Activated CD4-positive, alpha-beta T cell treated with anti-CD3 and anti-CD28 coated beads, Interleukin-2, amount 50 U/mL, for 24 hours (primary cell): Measurements from ENCODE around the gene LANCL3.
"Not testable (repeated sequence)": the region's sequence is repeated elsewhere in the genome, so short reads cannot be mapped to it uniquely, and the experiment has no call there.

Experiments used
- DNase-seq, 2 donors: peaks; one replicate each; pipeline ENCODE4 v3.0.0-alpha.2; 2020; ENCODE audit warnings: low read depth in 1 of 2, low spot score in 1 of 2

Gene LANCL3

GRCh38 chrX:37571426-37572107 lies at the start of gene LANCL3:
Gene LANCL3, plus strand, starts transcription at chrX:37571661. Its CDS starts 210 bp downstream, at chrX:37571871.
- not testable (repeated sequence) for DNase-seq

DNA sequence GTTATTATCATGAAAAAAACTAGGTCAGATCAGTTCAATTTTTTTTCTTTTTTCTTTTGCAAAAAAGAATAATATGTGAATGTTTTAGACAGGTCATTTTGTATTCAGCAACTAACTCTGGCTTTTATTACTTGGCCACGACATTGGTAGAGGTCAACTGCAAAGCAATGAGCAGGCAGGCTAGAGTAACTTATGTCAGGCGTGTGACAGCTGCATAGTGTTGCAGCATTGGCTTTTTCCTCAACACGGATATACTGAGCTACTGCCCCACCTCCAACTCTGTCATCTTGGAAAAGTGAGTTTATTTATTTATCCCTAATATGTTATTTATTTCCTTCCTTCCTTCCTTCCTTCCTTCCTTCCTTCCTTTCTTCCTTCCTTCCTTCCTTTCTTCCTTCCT lies 47.8 kb upstream of the LANCL3 start:
- not testable (repeated sequence) for DNase-seq

DNA sequence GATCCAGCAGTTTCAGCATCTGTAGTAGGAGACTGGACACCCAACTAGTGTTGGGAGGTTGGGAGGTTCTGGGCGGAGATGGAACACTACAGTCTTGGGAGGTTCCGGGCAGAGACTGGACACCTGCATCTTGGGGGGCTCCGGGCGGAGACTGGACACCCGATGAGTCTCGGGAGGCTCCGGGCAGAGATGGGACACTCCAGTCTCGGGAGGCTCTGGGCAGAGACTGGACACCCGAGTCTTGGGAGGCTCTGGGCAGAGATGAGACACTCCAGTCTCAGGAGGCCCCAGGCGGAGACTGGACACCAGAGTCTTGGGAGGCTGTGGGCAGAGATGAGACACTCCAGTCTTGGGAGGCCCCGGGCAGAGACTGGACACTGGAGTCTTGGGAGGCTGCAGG lies 29.5 kb upstream of the LANCL3 start:
- DNase-seq = no peak

DNA sequence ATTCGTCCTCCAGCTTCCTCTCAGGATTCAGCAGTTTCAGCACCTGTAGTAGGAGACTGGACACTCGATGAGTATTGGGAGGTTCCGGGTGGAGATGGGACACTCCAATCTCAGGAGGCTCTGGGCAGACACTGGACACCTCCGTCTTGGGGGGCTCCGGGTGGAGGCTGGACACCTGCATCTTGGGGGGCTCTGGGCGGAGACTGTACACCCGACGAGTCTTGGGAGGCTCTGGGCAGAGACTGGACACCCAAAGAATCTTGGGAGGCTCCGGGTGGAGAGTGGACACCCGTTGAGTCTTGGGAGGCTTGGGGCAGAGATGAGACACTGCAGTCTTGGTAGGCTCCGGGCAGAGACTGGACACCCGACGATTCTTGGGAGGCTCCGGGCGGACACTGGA lies 28.7 kb upstream of the LANCL3 start:
- no peak for DNase-seq

DNA sequence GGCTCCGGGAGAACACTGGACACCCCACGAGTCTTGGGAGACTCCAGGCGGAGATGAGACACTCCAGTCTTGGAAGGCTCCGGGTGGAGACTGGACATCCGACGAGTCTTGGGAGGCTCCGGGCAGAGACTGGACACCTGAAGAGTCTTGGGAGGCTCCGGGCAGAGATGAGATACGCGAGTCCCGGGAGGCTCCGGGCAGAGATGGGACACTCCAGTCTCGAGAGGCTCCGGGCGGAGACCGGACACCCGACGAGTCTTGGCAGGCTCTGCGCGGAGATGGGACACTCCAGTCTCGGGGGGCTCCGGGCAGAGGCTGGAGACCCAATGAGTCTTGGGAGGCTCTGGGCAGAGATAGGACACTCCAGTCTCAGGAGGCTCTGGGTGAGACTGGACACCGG lies 28.1 kb upstream of the LANCL3 start:
- no peak for DNase-seq

GRCh38 chrX:37544531-37544930 lies 26.9 kb upstream of the LANCL3 start:
- not testable (repeated sequence) for DNase-seq

- no peak for DNase-seq
Measured at GRCh38 chrX:37545066-37545465, 26.4 kb upstream of the LANCL3 start.

- not testable (repeated sequence) for DNase-seq
Measured at GRCh38 chrX:37549619-37550018, 21.8 kb upstream of the LANCL3 start.

DNA sequence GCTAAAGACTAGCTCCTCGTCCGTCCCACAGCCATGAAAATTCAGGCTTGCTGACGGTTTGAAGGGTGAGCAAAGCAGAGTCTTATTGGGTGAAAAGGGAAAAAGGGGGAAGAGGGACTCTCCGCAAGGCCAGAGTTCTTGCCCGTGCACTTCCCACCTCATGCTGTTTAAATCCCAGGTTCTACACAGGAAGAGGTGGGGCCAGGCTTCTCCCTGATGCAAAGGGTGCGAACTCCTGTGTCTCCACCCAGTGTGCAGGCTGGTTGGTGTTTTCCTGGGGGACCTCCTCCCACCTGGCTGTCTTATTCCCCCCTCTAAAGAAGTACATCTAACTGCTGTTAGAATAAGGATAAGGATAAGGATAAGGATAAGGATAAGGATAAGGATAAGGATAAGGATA lies 18.0 kb upstream of the LANCL3 start:
- no peak for DNase-seq

DNA sequence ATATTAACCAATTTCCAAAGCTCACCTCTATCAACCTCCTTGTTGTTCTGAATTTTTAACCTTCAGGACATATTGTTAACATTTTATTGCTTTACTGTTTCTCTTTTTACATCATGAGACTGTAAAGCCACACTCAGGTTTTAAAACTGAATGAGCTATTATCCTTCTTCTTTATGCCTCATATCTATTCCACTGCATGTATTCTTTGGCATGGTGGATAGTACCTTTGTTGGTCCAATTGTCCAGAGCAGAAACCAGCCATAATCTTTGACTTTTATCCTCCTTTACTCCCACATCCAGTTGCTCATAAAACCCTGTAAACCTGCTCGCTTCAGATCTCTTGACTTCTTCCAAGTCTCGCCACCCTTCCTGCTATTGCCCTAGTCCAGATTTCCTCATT lies 6.2 kb upstream of the LANCL3 start:
- DNase-seq = not testable (repeated sequence)

DNA sequence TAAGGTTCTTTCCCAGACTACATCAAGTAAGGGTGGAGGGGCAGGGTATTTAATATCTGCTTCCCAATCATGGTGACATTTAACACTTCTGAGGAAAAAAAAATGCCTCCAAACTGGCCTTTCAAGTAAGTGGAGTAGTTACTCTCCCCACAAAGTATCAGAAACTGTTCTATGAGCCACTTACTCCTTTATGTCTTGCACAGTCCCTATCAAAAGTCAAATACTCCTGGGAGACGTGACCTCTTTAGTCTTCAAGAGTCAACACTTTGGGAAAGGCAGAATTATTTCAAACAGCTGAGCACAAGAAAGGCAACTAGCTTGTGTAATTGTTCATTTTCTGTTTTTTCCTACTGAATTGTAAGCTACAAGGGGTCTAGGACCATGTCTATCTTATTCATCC lies 1.1 kb upstream of the LANCL3 start:
- DNase-seq = not testable (repeated sequence)

GRCh38 chrX:37572108-37572587 lies 687 bp downstream of the LANCL3 start:
- DNase-seq = not testable (repeated sequence)

DNA sequence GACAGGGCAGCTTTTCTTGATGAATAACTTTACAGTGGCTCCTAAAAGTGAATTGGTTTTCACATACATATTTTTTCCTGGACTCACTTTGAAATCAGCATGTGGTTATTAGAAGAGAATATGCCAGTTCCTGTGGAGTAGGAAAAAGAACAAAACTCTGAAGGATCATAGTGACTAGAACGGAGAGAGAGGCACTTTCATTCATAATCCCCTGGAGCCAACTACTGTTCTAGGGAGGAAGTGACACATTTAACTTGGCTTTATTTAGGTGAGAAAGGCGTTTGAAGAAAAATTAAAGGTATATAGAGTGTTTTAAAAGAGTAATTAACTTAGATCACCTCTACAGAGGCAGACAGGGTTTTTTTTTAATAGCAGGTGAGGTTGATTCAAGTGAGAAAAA lies 1.7 kb downstream of the LANCL3 start:
- not testable (repeated sequence) for DNase-seq

DNA sequence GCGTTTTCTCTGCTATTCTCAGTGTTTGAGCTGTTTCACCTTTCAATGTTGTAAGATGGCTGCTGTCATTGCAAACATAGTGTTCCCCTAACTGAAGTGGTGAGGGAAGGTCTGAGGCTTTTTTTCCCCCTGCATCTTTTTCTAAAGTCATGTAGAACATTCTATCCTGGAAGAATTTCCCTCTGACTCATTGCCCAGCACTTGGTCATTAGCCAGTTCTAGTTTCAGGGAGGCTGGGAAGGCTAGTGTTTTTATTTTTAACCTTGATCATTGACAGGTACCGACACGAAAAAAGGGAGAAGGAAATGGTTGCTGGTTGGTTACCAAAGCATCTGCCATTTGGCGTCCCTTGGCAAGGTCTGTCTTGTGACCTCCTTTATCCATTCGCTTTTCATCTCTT lies 6.6 kb downstream of the LANCL3 start:
- no peak for DNase-seq

DNA sequence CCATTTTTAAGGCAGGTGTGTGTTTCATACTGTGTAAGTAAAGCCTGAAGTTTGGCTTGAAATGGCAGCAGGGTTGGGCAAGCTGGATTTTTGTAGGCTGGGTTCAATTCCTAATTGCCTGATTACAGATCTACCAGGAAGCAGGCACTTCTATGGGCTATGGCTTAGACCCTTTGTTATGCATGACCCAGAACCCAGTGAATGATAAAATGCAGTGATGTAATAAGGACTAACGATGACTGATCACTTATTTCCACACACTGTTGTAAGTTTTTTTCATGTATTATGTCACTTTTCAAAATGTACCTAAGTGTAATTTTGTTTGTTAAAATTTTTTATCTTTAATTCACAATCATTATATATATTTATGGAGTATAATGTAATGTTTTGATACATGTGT lies 8.6 kb downstream of the LANCL3 start:
- DNase-seq = no peak

DNA sequence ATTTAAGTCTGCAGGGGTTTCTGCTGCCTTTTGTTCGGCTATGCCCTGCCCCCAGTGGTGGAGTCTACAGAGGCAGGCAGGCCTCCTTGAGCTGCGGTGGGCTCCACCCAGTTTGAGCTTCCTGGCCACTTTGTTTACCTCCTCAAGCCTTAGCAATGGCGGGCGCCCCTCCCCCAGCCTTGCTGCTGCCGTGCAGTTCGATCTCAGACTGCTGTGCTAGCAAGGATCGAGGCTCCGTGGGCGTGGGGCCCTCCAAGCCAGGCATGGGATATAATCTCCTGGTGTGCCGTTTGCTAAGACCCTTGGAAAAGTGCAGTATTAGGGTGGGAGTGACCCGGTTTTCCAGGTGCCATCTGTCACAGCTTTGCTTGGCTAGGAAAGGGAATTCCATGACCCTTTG lies 15.9 kb downstream of the LANCL3 start:
- DNase-seq = not testable (repeated sequence)

DNA sequence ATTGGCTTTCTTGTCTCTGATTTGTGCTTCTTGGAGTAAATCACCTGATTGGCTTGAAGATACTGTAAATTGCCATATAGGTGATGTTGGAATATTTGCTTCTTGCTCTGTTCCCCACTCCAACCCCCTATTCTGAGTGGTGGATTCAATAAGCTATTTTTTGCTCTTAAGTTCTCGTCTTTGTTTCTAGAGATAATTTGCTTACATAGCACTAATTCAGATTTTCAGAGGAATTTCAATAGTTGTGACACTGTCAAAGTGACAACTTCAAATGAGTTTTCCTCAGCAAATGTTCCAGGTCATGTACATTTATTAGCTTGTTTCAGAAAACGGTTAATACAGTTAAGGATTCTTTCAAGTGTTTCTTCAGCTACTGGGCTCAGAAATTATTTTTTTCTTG lies 18.6 kb downstream of the LANCL3 start:
- no peak for DNase-seq

GRCh38 chrX:37594755-37595382 lies 23.4 kb downstream of the LANCL3 start:
- no peak for DNase-seq

- no peak for DNase-seq
Measured at GRCh38 chrX:37599729-37600128, 28.3 kb downstream of the LANCL3 start.

GRCh38 chrX:37603938-37604409 lies 32.5 kb downstream of the LANCL3 start:
- no peak for DNase-seq

DNA sequence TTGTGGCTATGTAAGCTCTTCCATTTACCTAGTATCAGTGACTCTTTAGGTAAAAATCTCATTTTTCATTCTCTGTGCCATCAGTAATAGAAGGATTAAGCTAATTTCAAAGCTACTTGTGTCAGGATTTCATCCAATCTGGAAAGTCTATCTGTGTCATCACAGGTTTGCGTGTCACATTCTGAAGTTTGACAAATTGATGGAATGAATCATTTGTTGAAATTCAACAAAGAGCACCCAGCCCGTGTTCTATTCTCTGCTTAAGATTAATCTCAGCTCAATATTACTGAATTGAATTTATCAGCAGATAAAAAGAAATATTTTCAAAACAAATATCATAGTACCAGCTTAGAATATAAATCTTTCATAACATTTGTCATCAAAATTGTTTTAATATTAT lies 35.8 kb downstream of the LANCL3 start:
- DNase-seq = no peak

GRCh38 chrX:37608156-37608555 lies 36.7 kb downstream of the LANCL3 start:
- no peak for DNase-seq

DNA sequence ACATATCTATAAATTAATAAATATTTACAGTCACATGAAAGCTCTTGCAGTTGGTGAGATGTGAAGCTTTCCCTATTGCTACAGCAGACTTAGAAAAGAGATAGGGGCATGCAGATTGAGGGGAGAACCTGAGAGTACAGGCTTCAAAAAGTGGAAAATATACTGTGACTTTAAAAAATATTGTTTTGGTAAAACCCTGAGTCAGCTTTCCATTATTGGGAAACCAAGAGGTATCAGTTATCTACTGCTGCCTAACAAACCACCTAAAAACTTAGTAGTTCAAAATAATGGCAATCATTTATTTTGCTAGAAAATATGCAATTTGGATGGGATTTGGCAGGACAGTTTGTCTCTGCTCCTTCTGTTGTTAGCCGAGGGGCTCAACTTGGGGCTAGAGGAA lies 38.3 kb downstream of the LANCL3 start:
- no peak for DNase-seq
